NB4 (cell line): ENCODE measurements around the gene CLK3.

Experiments used
- MAX ChIP-seq: IDR thresholded peaks from 2 replicates; pipeline ENCODE4 v1.6.1; 2011; ENCODE audit warnings: low read depth, low read length
- MYC ChIP-seq: IDR thresholded peaks from 2 replicates; pipeline ENCODE4 v1.6.1; 2011; ENCODE audit warnings: low read depth, low read length
- POLR2A ChIP-seq: IDR thresholded peaks from 2 replicates; pipeline ENCODE4 v1.6.1; 2011; ENCODE audit warnings: mild to moderate bottlenecking; ENCODE audit not compliant: insufficient read length; ENCODE audit errors: extremely low read depth
- TF ChIP-seq, protein P1 (sequence below): IDR thresholded peaks from one replicate; pipeline ENCODE4 v1.5.1; 2012; ENCODE audit warnings: low read depth, low read length

- TF ChIP-seq, protein P1, sequence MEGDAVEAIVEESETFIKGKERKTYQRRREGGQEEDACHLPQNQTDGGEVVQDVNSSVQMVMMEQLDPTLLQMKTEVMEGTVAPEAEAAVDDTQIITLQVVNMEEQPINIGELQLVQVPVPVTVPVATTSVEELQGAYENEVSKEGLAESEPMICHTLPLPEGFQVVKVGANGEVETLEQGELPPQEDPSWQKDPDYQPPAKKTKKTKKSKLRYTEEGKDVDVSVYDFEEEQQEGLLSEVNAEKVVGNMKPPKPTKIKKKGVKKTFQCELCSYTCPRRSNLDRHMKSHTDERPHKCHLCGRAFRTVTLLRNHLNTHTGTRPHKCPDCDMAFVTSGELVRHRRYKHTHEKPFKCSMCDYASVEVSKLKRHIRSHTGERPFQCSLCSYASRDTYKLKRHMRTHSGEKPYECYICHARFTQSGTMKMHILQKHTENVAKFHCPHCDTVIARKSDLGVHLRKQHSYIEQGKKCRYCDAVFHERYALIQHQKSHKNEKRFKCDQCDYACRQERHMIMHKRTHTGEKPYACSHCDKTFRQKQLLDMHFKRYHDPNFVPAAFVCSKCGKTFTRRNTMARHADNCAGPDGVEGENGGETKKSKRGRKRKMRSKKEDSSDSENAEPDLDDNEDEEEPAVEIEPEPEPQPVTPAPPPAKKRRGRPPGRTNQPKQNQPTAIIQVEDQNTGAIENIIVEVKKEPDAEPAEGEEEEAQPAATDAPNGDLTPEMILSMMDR = no peak
- TF ChIP-seq POLR2A (no peak), MAX (no peak), MYC (no peak)
Observed at GRCh38 chr15:74580538-74581350, 34.9 kb upstream of the CLK3 start.
